Left lung (tissue), 14 donors: ENCODE results near the gene PACRGL. TPM values are rescaled to one million over a fixed set of nuclear protein-coding genes. Genes with fewer than 3 reads are reported as not detected.

Experiments used
- ATAC-seq: fragments of 200-7000 bp; cut with Tn5 transposase; one replicate; pipeline ENCODE4 v1.9.1; 2020; ENCODE audit warnings: moderate library complexity
- DNase-seq, 4 donors: peaks; one replicate each; pipeline ENCODE4 v3.0.0-alpha.2; 2013 to 2020
- H3K27ac ChIP-seq, 2 donors: fragments of 200-600 bp; sonication (generic) in 1 of 2; one replicate each; pipeline versions ENCODE4 v1.5.0 to v1.8.0; 2020 to 2021
- H3K27me3 ChIP-seq, 2 donors: fragments of 200-600 bp; sonication (generic) in 1 of 2; one replicate each; pipeline versions ENCODE4 v1.5.0 to v1.8.0; 2020 to 2021
- H3K36me3 ChIP-seq, 2 donors: fragments of 200-600 bp; sonication (generic) in 1 of 2; one replicate each; pipeline versions ENCODE4 v1.5.0 to v1.8.0; 2020 to 2021
- H3K4me1 ChIP-seq, 2 donors: fragments of 200-600 bp; one replicate each; pipeline ENCODE4 v1.8.0; 2021
- H3K4me3 ChIP-seq, 2 donors: fragments of 200-600 bp; sonication (generic) in 1 of 2; one replicate each; pipeline versions ENCODE4 v1.5.0 to v1.8.0; 2020 to 2021; ENCODE audit warnings: mild to moderate bottlenecking in 1 of 2
- H3K9me3 ChIP-seq, 2 donors: fragments of 200-600 bp; sonication (generic) in 1 of 2; one replicate each; pipeline versions ENCODE4 v1.5.0 to v1.8.0; 2020 to 2021
- CTCF ChIP-seq, 2 donors: fragments of 200-600 bp; sonication (generic) in 1 of 2; IDR thresholded peaks; one replicate each; pipeline versions ENCODE4 v1.5.0 to v1.8.0; 2021; ENCODE audit warnings: antibody characterized with exemption in 2 of 2
- intact Hi-C, 2 donors: fragments of 100-400 bp; cut with DNase I; formaldehyde crosslinking; loops; one replicate each; pipeline versions ENCODE4 v1.11.2 to v1.14.2; 2022
- long read RNA-seq, 12 donors: library from polyadenylated mRNA in 2 of 12; unstranded in 2 of 12; transcript quantifications; one replicate each; pipeline ENCODE4 v2.0.0 and lab custom pipeline, GENCODE V29; 2019 to 2026
- polyA plus RNA-seq, 6 donors: library from polyadenylated mRNA; unstranded; fragments of 120-200 nt; gene quantifications; one replicate each; pipeline ENCODE4 v1.2.1, GENCODE V29; 2013; ENCODE audit not compliant: insufficient read length in 6 of 6
- total RNA-seq, 2 donors: library from RNA; stranded (reverse); fragmentation: NEBNext Ultra II Directional; extraction: Animal tissue kit (Norgen Biotek cat#: 25700); gene quantifications; one replicate each; pipeline ENCODE4 v1.2.1, GENCODE V29; 2021
- donor health status: DM: no; HTN: yes; CAD: no.
- donor health status: DM: no; HTN: no; CAD: no.

Gene PACRGL
- 10 to 100 TPM in 1 of 2 donors, 1 to 10 TPM in 1; 7.8 to 20.2 TPM for total RNA-seq
- polyA plus RNA-seq = 10 to 100 TPM; 35.1 to 44.6 (median 38.4) TPM
- long read RNA-seq, donor 1, partial matches to known transcripts = 0 of 4 reads
- long read RNA-seq, donor 1, other reads (novel, unspliced or antisense) = 0 of 4 reads
- long read RNA-seq, donor 2, partial matches to known transcripts = 0 of 3 reads
- long read RNA-seq, donor 2, other reads (novel, unspliced or antisense) = 0 of 3 reads
- long read RNA-seq, donor 3 = 0 reads
- long read RNA-seq, donor 4, partial matches to known transcripts = 0 of 3 reads
- long read RNA-seq, donor 4, other reads (novel, unspliced or antisense) = 3 of 3 reads
- long read RNA-seq, donor 5 = 0 reads
- long read RNA-seq, donor 6, partial matches to known transcripts = 0 of 1 reads
- long read RNA-seq, donor 6, other reads (novel, unspliced or antisense) = 0 of 1 reads
- long read RNA-seq, donor 7, partial matches to known transcripts = 0 of 2 reads
- long read RNA-seq, donor 7, other reads (novel, unspliced or antisense) = 0 of 2 reads
- long read RNA-seq, donor 8, partial matches to known transcripts = 9 of 9 reads
- long read RNA-seq, donor 8, other reads (novel, unspliced or antisense) = 0 of 9 reads
- long read RNA-seq, donor 9 = 0 reads
- long read RNA-seq, donor 10, partial matches to known transcripts = 0 of 2 reads
- long read RNA-seq, donor 10, other reads (novel, unspliced or antisense) = 0 of 2 reads
- long read RNA-seq, donor 11, partial matches to known transcripts = 8 of 33 reads
- long read RNA-seq, donor 11, other reads (novel, unspliced or antisense) = 24 of 33 reads
- long read RNA-seq, donor 12, partial matches to known transcripts = 0 of 1 reads
- long read RNA-seq, donor 12, other reads (novel, unspliced or antisense) = 0 of 1 reads

DNA sequence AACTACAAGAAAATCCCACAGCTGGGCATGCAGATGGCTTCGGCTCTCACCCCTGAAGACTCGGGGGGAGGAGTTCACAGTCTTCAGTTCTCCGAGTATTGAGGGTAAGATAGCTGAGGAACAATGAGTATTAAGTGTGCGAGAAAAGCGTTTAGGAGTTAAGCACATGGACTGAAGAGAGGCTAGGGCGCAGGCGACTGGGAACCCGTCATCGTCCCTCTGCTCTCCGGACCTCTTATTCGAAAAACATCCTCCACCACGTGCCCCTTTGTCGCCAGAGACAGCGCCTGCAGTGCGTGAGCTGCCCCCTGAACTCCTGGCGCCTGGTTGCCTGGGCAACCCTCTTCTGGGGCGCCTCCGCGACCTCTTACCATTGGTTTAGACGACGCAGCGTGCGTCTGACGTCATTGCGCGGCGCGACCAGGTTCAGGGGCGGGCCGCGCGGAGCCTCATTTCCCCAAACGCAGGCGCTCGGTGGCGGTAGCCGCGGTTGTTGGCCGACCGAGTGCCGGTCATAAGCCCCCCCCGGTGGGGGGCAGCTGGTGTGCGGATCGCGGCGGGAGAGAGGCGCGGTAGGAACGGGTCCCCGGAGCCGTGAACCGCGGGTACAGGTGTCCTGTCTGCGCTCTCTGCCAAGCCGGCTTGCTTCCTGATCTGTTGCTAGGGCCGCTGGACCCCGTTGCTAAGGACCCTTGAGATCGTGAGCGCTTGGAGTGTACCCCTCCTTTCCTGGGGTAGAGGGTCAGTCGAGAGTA lies at the start of gene PACRGL:
PACRGL (plus strand) TSS at position 452 of the 755 bp plus-strand sequence. CDS start 4,024 bp downstream, outside the sequence.
- DNase-seq (peak; percentile 94 to 98 (median 96)), ATAC-seq (peak; percentile 100)
- Histone ChIP-seq H3K9me3 (no peaks in the 10 kb centered on the region), H3K4me1 (peaks cover 14 to 26% of the 10 kb centered on the region in 2 donors), H3K27ac (peak within 1 kb of the TSS; percentile 33 to 83), H3K27me3 (no peaks in the 10 kb centered on the region), H3K4me3 (peak within 1 kb of the TSS; percentile 82 to 86), H3K36me3 (peaks cover 0 to 9% of the 10 kb centered on the region in 2 donors)
- no peak for TF ChIP-seq CTCF (IDR thresholded peaks at IDR 0.05)
- intact Hi-C loops = no loop called here

DNA sequence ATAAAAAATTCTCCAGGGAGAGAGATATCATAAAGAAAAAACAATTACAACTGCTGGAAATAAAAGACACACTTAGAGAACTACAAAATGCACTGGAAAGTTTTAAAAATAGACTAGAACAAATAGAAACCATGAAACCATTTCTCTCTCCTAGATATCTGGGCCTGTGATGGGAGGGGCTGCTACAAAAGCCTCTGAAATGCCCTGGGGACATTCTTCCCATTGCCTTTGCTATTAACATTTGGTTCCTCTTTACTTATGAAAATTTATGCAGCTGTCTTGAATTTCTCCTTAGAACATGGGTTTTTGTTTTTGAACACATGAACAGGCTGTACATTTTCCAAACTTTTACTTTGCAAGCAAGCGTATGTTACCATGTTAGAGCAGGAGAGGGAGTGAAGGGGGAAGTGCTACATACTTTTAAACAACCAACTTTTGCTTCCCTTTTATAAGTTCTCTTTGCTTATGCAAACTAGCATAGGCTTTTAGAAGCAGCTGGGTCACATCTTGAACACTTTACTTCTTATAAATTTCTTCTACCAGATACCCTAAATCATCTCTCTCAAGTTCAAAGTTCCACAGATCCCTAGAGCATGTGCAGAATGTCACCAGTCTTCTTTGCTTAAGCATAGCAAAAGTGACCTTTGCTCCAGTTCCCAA lies 47.9 kb upstream of the PACRGL start:
- ATAC-seq = no peak
- Histone ChIP-seq H3K36me3 (no peaks in the 10 kb centered on the region), H3K4me1 (no peaks in the 10 kb centered on the region), H3K4me3 (no peak overlapping the region), H3K9me3 (no peaks in the 10 kb centered on the region), H3K27me3 (no peaks in the 10 kb centered on the region), H3K27ac (no peak overlapping the region)
- intact Hi-C loops = no loop called here
- peak in 1 of 4 donors; percentile 5 for DNase-seq
- no peak for TF ChIP-seq CTCF (IDR thresholded peaks at IDR 0.05)

- Histone ChIP-seq H3K9me3 (no peaks in the 10 kb centered on the region), H3K36me3 (no peaks in the 10 kb centered on the region), H3K4me3 (no peak overlapping the region), H3K4me1 (no peaks in the 10 kb centered on the region), H3K27ac (no peak overlapping the region), H3K27me3 (no peaks in the 10 kb centered on the region)
- intact Hi-C loops = no loop called here
- DNase-seq = no peak
- no peak for ATAC-seq
- TF ChIP-seq CTCF (IDR thresholded peaks at IDR 0.05) = no peak
These were observed 41.8 kb upstream of the PACRGL start for GRCh38 chr4:20658456-20658855.

DNA sequence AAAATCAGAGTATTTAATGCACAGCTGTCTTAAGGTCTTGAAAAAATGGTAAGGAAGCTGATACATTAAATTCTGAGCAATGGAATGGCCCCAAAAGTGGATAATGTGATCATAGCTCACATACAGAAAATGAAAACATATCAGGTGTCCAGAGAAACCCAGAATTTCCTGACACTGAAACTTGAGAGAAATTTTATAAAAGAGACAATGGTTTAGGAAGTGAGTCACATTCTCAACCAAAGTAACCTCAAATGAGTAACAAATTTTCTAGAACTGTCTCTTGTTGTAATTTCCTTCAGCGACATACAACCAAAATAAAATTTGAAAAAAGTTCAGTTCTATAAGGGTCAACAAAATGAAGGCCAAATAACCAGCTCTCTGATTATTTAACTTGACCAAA lies 37.4 kb upstream of the PACRGL start:
- no peak for ATAC-seq
- no peaks in the 10 kb centered on the region for H3K27me3 ChIP-seq
- no peaks in the 10 kb centered on the region for H3K9me3 ChIP-seq
- H3K4me3 ChIP-seq = no peak overlapping the region
- H3K27ac ChIP-seq = no peak overlapping the region
- intact Hi-C loops = no loop called here
- no peak for TF ChIP-seq CTCF (IDR thresholded peaks at IDR 0.05)
- H3K4me1 ChIP-seq = no peaks in the 10 kb centered on the region
- H3K36me3 ChIP-seq = no peaks in the 10 kb centered on the region
- DNase-seq = no peak
